Hippocampal formation (tissue), 2 donors: ENCODE data around the gene PHACTR1.

Experiments used
- DNase-seq, 2 donors: peaks; one replicate each; lab custom pipeline; 2025; lab: John Stamatoyannopoulos, UW

The PHACTR1 gene

DNA sequence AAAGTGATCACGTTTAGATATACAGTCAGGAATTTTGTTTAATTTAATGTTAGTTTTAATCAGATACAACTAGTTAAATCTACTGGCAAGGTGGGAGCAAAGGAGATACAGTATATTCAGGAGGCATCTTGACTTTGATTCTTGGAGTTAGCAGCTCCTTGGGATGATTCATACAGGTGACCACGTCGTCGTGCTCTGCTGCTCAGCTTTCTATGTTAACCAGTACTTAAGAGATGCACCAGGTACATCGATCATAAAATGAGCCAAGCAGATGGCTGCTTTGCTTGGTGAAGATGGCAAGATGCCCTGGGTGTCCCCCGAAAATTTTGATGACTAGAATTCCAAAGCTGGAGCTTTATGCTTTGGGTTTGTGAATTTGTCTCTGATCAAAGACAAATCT lies 547.1 kb downstream of the PHACTR1 start:
- DNase-seq, result no peak

GRCh38 chr6:13267142-13267651 lies 550.6 kb downstream of the PHACTR1 start:
- DNase-seq, result no peak

DNA sequence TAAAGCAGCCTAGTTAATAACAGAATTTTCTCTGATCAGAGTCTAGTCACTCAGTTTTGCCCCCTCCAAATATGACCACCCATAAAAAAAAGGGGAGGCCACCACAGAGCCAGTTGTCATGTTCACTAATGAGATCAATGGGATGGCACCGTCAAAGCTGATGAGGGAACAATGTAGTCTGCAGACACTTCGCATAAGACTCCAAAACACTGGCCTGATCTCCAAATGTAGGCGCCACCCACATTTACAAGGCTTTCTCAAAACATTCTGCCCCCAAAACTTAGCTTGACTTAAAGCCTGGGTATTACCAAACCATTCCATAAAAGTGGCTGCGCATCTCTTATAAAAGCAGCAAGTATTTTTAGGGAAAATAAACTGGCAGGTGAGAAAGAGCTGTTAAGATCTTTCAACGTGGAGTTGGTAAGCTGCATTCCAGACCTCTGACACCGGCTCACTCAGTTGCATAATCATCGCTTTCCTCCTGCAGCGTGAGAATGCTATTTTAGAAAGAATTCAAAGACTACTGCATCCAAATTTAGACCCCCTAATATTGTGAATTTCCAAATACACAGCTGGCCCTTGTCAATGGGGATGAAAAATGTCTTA lies 552.4 kb downstream of the PHACTR1 start:
- DNase-seq, result no peak

DNA sequence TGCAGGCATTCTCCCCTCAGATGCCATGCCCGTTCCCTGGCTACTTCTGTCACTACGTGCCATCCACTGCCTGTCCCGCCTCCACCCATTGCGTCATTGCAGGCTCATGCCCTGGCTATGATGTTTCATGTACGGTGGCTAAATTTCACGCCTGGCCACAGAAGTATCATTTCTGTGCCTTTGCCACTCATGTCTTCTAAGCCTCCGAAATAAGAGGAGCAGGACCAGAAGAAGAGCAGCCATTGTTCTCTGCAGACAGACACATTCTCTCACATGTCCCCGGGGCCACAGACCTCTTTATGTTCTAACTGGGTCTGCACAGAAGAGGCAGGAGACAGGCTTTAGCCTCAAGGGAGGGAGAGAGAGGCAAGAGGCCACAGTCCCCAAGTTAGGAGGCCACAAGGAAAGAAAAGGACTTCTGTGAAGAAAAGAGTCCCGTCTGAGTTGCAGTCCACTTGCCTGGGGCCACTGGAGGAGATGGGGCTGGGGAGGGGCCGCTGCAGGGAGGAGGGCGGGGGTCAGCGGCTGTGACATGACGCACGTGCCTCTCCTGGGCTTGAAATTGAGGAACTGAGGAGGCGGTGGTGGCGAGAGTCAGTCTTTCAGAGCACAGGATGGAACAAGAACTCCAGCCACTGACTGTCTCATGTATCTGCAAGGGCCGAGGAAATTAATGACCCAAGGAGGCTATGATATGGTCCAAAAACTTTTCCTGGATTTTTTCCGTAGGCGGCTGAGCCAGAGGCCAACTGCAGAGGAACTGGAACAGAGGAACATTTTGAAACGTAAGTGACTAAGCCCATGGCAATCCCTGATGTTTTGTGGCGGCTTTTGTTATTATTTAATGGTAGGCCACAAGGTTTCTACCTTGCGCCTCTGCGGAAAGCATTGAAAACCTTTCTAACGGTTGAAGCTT lies 555.8 kb downstream of the PHACTR1 start:
- no peak for DNase-seq

DNA sequence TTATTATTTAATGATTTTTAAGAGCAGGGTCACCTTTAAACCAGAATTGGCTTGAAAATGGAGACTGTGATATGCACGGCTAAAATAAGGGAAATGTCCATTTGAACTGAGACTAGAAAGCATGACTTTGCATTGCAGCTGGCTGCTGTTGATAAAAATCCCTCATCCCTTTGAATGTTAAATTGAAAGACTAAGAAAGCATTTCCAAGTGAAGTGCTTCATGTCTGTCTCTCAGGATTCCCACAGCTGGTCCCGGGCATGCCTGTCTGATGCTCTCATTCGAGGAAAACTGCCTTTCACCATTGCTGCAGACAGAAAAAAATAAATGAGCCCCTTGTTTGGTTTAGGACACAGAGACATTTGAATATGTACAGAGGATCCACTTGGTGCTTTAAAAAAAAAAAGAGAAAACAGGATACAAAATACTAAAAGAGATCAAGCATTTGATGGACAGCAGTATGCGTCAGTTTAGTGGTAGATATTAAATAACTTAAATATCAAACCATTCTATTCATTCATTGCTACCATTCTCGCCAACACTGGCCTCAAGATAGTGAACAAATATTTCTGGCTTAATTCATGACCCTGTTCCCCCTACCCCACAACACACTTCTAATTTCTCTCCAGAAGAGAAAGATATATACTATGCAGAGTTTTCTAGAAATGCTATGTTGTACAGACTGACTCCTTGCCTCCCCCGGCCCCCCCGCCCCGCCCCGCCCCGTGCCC lies 556.8 kb downstream of the PHACTR1 start:
- DNase-seq, result peak; percentile 19 to 37

DNA sequence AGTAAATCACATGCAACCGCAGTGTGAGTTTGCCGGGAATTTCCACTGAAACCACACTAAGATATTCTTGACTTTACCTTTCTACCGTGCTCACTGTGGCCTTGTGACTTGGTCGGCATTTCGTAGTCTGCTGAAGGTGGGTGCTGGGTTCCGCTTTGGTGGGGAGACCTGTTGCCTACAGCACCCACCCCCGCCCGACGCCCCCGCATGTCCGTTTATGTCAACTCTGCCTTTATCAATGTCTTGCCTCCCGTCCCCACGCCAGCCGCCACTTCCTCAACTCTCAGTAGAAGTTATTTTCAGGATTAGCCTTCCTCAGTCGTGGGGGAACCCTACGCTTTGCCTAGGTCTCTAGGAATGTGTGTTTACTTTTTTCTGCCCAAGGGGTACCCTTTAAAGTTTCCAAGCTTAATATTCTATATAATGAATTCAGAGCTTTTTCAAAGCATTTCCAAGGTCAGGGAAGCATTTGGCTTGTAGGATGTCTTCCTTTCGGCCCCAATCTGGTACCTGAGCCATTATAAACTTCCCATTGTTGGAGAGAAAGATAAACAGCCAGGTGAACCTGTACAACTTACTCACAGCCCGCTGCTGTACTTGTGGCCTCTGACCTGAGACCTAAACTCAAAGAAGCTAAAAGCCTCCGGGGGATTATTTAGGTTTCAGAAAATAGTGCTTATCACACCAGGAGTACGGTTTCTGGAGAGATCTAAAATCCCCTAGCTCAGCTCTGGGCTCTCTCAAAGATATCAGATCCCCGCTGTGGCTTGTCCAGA lies 557.6 kb downstream of the PHACTR1 start:
- peak in 1 of 2 donors; percentile 12 for DNase-seq

GRCh38 chr6:13274707-13275434 lies 558.3 kb downstream of the PHACTR1 start:
- DNase-seq, result no peak

GRCh38 chr6:13275435-13275989 lies 558.9 kb downstream of the PHACTR1 start:
- no peak for DNase-seq

DNA sequence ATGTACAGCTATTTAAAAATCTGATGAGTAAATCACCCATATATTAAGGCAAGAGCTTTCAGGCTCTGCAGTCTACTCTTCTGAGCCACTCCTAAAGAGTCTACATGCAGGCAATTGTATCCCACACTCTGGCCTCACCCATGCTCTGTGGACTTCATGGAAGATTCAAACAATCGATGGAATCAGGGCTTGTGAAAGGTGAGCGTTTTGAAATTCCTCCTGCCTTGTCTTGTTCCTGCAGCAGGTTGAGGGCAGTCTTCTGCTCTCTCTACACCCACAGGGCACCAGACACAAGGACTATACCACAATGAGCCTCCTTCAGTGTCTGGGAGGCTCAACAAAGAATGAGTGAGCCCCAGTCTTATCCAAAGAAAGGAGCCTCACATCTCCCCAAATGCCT lies 560.7 kb downstream of the PHACTR1 start:
- no peak for DNase-seq

GRCh38 chr6:13278164-13278563 lies 561.6 kb downstream of the PHACTR1 start:
- no peak for DNase-seq

DNA sequence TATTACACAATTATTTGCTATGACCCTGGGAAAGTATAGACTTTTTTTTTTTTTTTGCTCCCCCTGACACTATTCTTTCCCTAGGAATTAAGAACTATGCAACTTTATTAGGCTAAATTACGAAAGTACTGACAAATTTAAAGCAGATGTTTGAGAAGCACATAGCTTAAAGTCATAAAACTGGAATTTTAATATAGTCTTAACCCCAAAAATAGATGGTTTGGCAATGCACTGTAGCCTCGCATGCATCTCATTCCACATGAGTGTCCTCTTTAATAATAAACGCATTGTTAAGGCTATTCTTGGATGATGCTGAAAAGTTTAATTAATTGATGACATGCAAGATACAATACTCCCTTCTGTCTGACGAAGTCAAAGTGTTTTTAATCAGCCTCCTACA lies 562.4 kb downstream of the PHACTR1 start:
- no peak for DNase-seq

DNA sequence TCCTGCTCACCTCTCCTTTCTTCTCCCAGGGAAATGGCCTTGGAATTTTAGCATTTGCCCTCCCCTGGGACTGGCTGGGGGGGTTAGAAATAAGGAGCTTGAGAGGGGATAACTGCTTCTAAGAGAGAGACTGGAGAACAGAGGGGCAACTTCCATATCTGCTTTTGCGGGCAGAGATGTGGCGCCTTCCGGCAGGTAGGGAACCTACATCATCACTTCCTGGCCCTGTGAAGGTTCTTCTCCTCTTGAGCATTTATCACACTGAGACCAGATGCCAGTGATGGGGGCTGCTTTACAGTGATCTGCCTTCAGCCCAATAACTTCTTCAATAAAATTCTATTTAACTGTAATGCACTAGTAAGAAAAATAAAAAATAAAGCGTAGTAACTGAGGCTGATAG lies 563.7 kb downstream of the PHACTR1 start:
- no peak for DNase-seq

DNA sequence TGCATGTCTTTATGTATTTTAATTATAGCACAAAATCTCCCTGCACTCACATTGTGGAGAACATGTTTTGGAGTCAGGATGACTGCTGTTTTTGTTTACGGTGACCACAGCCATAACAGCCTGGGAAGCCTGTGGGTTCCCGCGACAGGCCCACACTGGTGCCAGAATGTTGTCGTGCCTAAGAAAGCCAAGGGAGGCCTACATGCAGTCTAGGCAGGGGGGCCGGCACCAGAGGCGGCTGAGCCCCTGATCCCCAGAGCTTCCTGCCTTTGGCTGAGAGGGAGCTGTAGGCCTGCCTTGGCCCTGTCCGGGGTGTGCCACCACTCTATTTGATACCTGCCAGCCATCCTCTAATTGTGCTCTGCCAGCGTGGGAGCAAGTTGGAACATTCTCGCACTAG lies 565.1 kb downstream of the PHACTR1 start:
- no peak for DNase-seq

GRCh38 chr6:13282393-13283069 lies 566.0 kb downstream of the PHACTR1 start:
- no peak for DNase-seq

GRCh38 chr6:13283331-13283730 lies 566.8 kb downstream of the PHACTR1 start:
- no peak for DNase-seq

- DNase-seq, result no peak
Observed at GRCh38 chr6:13284646-13285045, 568.1 kb downstream of the PHACTR1 start.

DNA sequence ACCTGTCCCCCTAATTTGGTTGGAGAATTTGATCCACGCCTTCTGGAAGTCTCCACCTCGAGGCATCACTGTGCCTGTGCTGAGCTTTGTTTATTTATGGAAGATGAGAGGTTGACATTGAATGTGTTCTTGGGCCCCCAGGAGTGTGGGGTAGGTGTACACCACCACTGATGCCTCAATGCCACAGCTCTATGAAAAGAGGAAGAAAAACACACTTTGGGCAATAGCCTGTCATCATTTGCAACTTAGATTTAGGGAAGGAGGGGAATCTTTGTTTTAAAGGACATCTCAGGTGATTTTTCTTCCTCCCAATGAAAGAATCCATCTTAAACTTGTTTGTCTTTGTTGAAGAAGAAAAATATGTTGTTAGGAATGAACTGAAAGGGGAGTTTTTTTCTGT lies 569.1 kb downstream of the PHACTR1 start:
- no peak for DNase-seq

- DNase-seq, result no peak
Observed at GRCh38 chr6:13286181-13286580, 569.6 kb downstream of the PHACTR1 start.

DNA sequence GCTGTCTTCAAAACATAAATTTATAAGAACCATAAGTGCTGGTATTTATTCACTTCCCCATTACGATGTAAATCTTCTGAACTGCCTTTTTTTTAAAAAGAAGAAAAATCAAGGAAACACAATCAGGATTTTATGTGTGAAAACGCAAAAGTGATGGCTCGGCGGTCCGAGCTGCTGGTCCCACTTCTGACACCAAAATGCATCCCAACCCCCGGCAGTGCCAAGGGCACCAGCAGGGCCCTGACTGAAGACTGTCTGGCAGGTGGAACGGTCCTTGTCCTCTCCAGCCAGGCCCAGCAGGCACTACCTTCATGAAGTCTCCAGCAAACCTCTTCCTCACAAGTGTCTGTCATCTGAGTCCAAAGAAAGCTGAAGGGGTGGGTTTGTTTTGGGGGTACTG lies 570.5 kb downstream of the PHACTR1 start:
- no peak for DNase-seq

- no peak for DNase-seq
Observed at GRCh38 chr6:13288481-13288880, 571.9 kb downstream of the PHACTR1 start.
